SK-N-SH treated with all-trans-retinoic acid at 6 μM for 48 hours (cell line): Measurements from ENCODE around the gene TAOK3.
"Not testable (repeated sequence)": the region's sequence is repeated elsewhere in the genome, so short reads cannot be mapped to it uniquely, and the experiment has no call there.

Source experiments
- OSR1 ChIP-seq: fragments of 250-450 bp; sonication (Bioruptor Pico); IDR thresholded peaks from 2 replicates; pipeline ENCODE4 v1.8.0; 2022; ENCODE audit warnings: moderate library complexity, mild to moderate bottlenecking, inconsistent platforms
- PATZ1 ChIP-seq: fragments of 250-450 bp; sonication (Bioruptor Pico); IDR thresholded peaks from 2 replicates; pipeline ENCODE4 v1.8.0; 2020; ENCODE audit warnings: mild to moderate bottlenecking, moderate library complexity, borderline replicate concordance
- RARB ChIP-seq: fragments of 250-450 bp; sonication (Bioruptor Pico); IDR thresholded peaks from 2 replicates; pipeline ENCODE4 v1.8.0; 2021; ENCODE audit warnings: mild to moderate bottlenecking, moderate library complexity

GRCh38 chr12:118129436-118129835, 243.3 kb downstream of the TAOK3 start:
- TF ChIP-seq PATZ1 (CRISPR knock-in tag); OSR1 (CRISPR knock-in tag); RARB: not testable (repeated sequence)
